Left lung (tissue), 10 donors: Measurements from ENCODE around the gene ZRSR2. TPM values are rescaled to one million over a fixed set of nuclear protein-coding genes. Genes with fewer than 3 reads are reported as not detected.

Experiments used
- ATAC-seq: fragments of 200-7000 bp; cut with Tn5 transposase; one replicate; pipeline ENCODE4 v1.9.1; 2020; ENCODE audit warnings: moderate library complexity
- DNase-seq, 4 donors: peaks; one replicate each; pipeline ENCODE4 v3.0.0-alpha.2; 2013 to 2020
- H3K27ac ChIP-seq, 2 donors: fragments of 200-600 bp; sonication (generic) in 1 of 2; one replicate each; pipeline versions ENCODE4 v1.5.0 to v1.8.0; 2020 to 2021
- H3K27me3 ChIP-seq, 2 donors: fragments of 200-600 bp; sonication (generic) in 1 of 2; one replicate each; pipeline versions ENCODE4 v1.5.0 to v1.8.0; 2020 to 2021
- H3K36me3 ChIP-seq, 2 donors: fragments of 200-600 bp; sonication (generic) in 1 of 2; one replicate each; pipeline versions ENCODE4 v1.5.0 to v1.8.0; 2020 to 2021
- H3K4me1 ChIP-seq, 2 donors: fragments of 200-600 bp; one replicate each; pipeline ENCODE4 v1.8.0; 2021
- H3K4me3 ChIP-seq, 2 donors: fragments of 200-600 bp; sonication (generic) in 1 of 2; one replicate each; pipeline versions ENCODE4 v1.5.0 to v1.8.0; 2020 to 2021; ENCODE audit warnings: mild to moderate bottlenecking in 1 of 2
- H3K9me3 ChIP-seq, 2 donors: fragments of 200-600 bp; sonication (generic) in 1 of 2; one replicate each; pipeline versions ENCODE4 v1.5.0 to v1.8.0; 2020 to 2021
- CTCF ChIP-seq, 2 donors: fragments of 200-600 bp; sonication (generic) in 1 of 2; IDR thresholded peaks; one replicate each; pipeline versions ENCODE4 v1.5.0 to v1.8.0; 2021; ENCODE audit warnings: antibody characterized with exemption in 2 of 2
- intact Hi-C, 2 donors: fragments of 100-400 bp; cut with DNase I; formaldehyde crosslinking; loops; one replicate each; pipeline versions ENCODE4 v1.11.2 to v1.14.2; 2022
- polyA plus RNA-seq, 6 donors: library from polyadenylated mRNA; unstranded; fragments of 120-200 nt; gene quantifications; one replicate each; pipeline ENCODE4 v1.2.1, GENCODE V29; 2013; ENCODE audit not compliant: insufficient read length in 6 of 6
- total RNA-seq, 2 donors: library from RNA; stranded (reverse); fragmentation: NEBNext Ultra II Directional; extraction: Animal tissue kit (Norgen Biotek cat#: 25700); gene quantifications; one replicate each; pipeline ENCODE4 v1.2.1, GENCODE V29; 2021
- donor health status: DM: no; HTN: yes; CAD: no.
- donor health status: DM: no; HTN: no; CAD: no.

ZRSR2 gene
- total and polyA plus RNA-seq, 8 donors, result 10.9 to 25.8 (median 22.2) TPM

GRCh38 chrX:15841853-15842516 lies 51.7 kb downstream of the ZRSR2 start:
- Histone ChIP-seq H3K4me1 (peaks cover 0 to under 1% of the 10 kb centered on the region in 2 donors), H3K36me3 (peaks cover 0 to 12% of the 10 kb centered on the region in 2 donors), H3K27me3 (no peaks in the 10 kb centered on the region), H3K9me3 (no peaks in the 10 kb centered on the region), H3K27ac (no peak overlapping the region), H3K4me3 (no peak overlapping the region)
- DNase-seq, result no peak
- intact Hi-C loops, result no loop called here
- no peak for TF ChIP-seq CTCF (IDR thresholded peaks at IDR 0.05)
- ATAC-seq, result no peak

DNA sequence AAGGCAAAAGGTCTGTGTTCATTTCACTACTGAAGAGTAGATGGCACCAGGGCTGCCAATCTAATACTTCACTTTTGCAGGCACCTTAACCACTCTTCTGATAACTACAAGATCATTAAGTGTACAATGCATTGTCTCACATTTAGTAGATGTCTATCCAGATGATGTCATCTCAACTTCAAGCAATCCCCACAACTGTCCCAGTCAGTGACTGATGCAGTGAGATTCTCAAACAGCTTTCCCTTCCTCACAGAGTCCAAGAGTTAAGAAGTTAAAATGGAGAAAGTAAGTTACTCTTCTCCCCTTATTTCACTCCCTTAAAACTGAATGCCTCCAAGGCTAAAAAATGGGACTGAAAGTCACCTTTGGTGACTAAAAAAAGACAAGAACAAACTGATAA lies 53.7 kb downstream of the ZRSR2 start:
- no peak overlapping the region for H3K27ac ChIP-seq
- intact Hi-C loops, result no loop called here
- H3K36me3 ChIP-seq, result peaks cover 0 to 12% of the 10 kb centered on the region in 2 donors
- no peak for TF ChIP-seq CTCF (IDR thresholded peaks at IDR 0.05)
- H3K9me3 ChIP-seq, result no peaks in the 10 kb centered on the region
- no peaks in the 10 kb centered on the region for H3K27me3 ChIP-seq
- no peak overlapping the region for H3K4me3 ChIP-seq
- DNase-seq (no peak), ATAC-seq (no peak)
- H3K4me1 ChIP-seq, result peaks cover 5 to 12% of the 10 kb centered on the region in 2 donors

DNA sequence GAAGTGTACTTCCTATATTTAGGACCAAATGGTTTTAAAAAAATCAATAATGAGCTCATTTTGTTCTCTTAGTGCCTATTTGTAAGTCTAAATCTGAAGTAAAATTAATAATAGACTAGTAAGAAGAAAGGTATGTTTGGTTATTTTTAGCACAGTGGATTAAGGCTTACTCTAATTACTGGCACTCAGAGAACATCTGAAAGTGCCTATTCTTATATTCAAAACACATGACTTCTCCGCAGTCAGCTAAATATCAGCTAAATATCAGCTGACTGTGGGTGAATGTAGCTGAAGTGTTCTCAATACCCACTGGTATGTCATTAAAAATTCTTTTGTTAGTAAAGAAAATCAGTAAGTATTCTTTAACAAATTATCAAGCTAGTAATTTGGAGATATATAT lies 58.3 kb downstream of the ZRSR2 start:
- Histone ChIP-seq H3K9me3 (no peaks in the 10 kb centered on the region), H3K4me3 (no peak overlapping the region), H3K27me3 (peaks cover 0 to 6% of the 10 kb centered on the region in 2 donors), H3K36me3 (peaks cover 0 to 6% of the 10 kb centered on the region in 2 donors), H3K4me1 (peaks cover 5 to 15% of the 10 kb centered on the region in 2 donors), H3K27ac (peak overlapping the region in 1 of 2 donors; percentile 15)
- DNase-seq, result no peak
- intact Hi-C loops, result no loop called here
- TF ChIP-seq CTCF (IDR thresholded peaks at IDR 0.05), result no peak
- peak; percentile 73 for ATAC-seq

DNA sequence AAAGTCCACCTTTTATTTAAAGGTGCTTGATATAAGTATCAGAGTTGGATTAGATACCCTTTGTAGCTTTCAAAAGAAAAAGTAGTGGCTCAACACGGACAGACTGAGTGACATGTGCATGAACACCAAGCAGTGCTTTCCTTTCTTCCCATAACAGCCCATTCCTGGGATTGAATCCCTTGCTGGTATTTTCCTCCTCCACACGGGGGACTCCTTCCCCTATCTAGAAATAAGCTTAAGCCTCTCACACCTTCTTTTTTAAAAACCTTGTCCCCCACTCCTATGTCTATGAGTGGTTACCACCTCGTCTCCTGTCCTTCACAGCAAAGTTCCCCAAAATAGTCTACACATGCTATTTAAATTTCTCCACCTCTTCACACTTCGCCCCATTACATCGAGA lies 59.3 kb downstream of the ZRSR2 start:
- peak; percentile 27 for ATAC-seq
- TF ChIP-seq CTCF (IDR thresholded peaks at IDR 0.05), result no peak
- Histone ChIP-seq H3K27me3 (peaks cover 0 to 6% of the 10 kb centered on the region in 2 donors), H3K36me3 (peaks cover 0 to 6% of the 10 kb centered on the region in 2 donors), H3K9me3 (no peaks in the 10 kb centered on the region), H3K4me1 (peaks cover 5 to 16% of the 10 kb centered on the region in 2 donors), H3K27ac (peak overlapping the region in 1 of 2 donors; percentile 15), H3K4me3 (no peak overlapping the region)
- DNase-seq, result no peak
- intact Hi-C loops, result no loop called here

GRCh38 chrX:15853586-15854079 lies 63.3 kb downstream of the ZRSR2 start:
- Histone ChIP-seq H3K4me3 (peak overlapping the region; percentile 53 to 54), H3K27ac (peak overlapping the region; percentile 86 to 97), H3K9me3 (no peaks in the 10 kb centered on the region), H3K4me1 (peaks cover 3 to 12% of the 10 kb centered on the region in 2 donors), H3K36me3 (no peaks in the 10 kb centered on the region), H3K27me3 (peaks cover 0 to 9% of the 10 kb centered on the region in 2 donors)
- no peak for DNase-seq
- intact Hi-C loops, result no loop called here
- ATAC-seq, result no peak
- no peak for TF ChIP-seq CTCF (IDR thresholded peaks at IDR 0.05)
